OCI-LY7 (cell line): ENCODE results near the gene MACROD2.

Experiments
- CTCF ChIP-seq: fragments of 200-600 bp; sonication (generic); conservative IDR thresholded peaks from 2 replicates; pipeline ENCODE4 v1.5.1; 2014; ENCODE audit warnings: mild to moderate bottlenecking, antibody characterized with exemption, low read length, moderate library complexity, mixed read lengths
- EZH2phosphoT487 ChIP-seq: fragments of 200-600 bp; sonication (generic); IDR thresholded peaks from 2 replicates; pipeline ENCODE4 v1.6.1; 2018; ENCODE audit warnings: low read depth, borderline replicate concordance, mild to moderate bottlenecking, mixed run types, antibody characterized with exemption, low read length, moderate library complexity, mixed read lengths

DNA sequence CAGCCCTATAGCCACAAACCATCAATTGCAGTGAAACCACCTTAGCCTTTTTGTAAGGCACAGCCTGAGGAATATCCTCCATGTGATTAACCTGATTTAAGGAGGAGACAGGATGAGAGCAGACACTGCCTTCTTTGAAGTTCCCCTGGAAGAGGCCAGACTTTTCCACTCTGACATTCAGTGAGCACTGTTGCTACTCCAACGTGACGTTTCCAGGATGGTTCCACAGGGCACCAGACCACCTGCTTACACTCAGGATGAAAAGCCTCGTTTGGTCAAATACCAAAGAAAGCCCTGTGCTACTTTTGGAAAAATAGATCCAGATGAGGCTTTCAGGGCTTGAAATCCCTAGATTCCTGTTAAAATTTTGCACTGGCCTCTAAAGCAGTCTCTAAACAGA, 1444.2 kb downstream of the MACROD2 start:
- TF ChIP-seq CTCF (no peak), EZH2phosphoT487 (no peak)
